ENCODE data around the gene DYNC1LI1. TPM values are rescaled to one million over a fixed set of nuclear protein-coding genes. Genes with fewer than 3 reads are reported as not detected.

Gene DYNC1LI1
- total RNA-seq, 1 experiment from 2014 or later = 29.8 TPM

- Mint-ChIP-seq H3K4me3 (ENCODE audit: low read depth, unreplicated experiment) (no peak overlapping the region), H3K4me1 (ENCODE audit: low read depth, unreplicated experiment) (no peaks in the 10 kb centered on the region), H3K27ac (ENCODE audit: unreplicated experiment) (no peak overlapping the region), H3K9me3 (ENCODE audit: low read depth, unreplicated experiment) (no peaks in the 10 kb centered on the region), H3K36me3 (ENCODE audit: insufficient read depth, unreplicated experiment) (no peaks in the 10 kb centered on the region), H3K27me3 (ENCODE audit: unreplicated experiment) (peaks cover 57% of the 10 kb centered on the region)
- intact Hi-C loops (cut with micrococcal nuclease; ENCODE audit: unreplicated experiment) = no loop called here
- TF ChIP-seq, protein P1, sequence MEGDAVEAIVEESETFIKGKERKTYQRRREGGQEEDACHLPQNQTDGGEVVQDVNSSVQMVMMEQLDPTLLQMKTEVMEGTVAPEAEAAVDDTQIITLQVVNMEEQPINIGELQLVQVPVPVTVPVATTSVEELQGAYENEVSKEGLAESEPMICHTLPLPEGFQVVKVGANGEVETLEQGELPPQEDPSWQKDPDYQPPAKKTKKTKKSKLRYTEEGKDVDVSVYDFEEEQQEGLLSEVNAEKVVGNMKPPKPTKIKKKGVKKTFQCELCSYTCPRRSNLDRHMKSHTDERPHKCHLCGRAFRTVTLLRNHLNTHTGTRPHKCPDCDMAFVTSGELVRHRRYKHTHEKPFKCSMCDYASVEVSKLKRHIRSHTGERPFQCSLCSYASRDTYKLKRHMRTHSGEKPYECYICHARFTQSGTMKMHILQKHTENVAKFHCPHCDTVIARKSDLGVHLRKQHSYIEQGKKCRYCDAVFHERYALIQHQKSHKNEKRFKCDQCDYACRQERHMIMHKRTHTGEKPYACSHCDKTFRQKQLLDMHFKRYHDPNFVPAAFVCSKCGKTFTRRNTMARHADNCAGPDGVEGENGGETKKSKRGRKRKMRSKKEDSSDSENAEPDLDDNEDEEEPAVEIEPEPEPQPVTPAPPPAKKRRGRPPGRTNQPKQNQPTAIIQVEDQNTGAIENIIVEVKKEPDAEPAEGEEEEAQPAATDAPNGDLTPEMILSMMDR (IDR thresholded peaks at IDR 0.05; ENCODE audit: unreplicated experiment) = no peak
- CTCF ChIA-PET = no interaction called here
- no TSS peak for BruUV-seq (replicated peaks)
- DNase-seq = no peak
Measured at GRCh38 chr3:32592696-32593353, 22.2 kb upstream of the DYNC1LI1 start.

GRCh38 chr3:32592011-32592410 is 21.4 kb upstream of the DYNC1LI1 start:
- no TSS peak for BruUV-seq (replicated peaks)
- Mint-ChIP-seq H3K36me3 (ENCODE audit: insufficient read depth, unreplicated experiment) (no peaks in the 10 kb centered on the region), H3K27me3 (ENCODE audit: unreplicated experiment) (peaks cover 57% of the 10 kb centered on the region), H3K4me3 (ENCODE audit: low read depth, unreplicated experiment) (no peak overlapping the region), H3K4me1 (ENCODE audit: low read depth, unreplicated experiment) (no peaks in the 10 kb centered on the region), H3K9me3 (ENCODE audit: low read depth, unreplicated experiment) (no peaks in the 10 kb centered on the region), H3K27ac (ENCODE audit: unreplicated experiment) (no peak overlapping the region)
- DNase-seq = no peak
- intact Hi-C loops (cut with micrococcal nuclease; ENCODE audit: unreplicated experiment) = no loop called here
- CTCF ChIA-PET = no interaction called here
- TF ChIP-seq, protein P1 (IDR thresholded peaks at IDR 0.05; ENCODE audit: unreplicated experiment) = no peak

- Mint-ChIP-seq H3K36me3 (ENCODE audit: insufficient read depth, unreplicated experiment) (no peaks in the 10 kb centered on the region), H3K4me1 (ENCODE audit: low read depth, unreplicated experiment) (no peaks in the 10 kb centered on the region), H3K27ac (ENCODE audit: unreplicated experiment) (no peak overlapping the region), H3K4me3 (ENCODE audit: low read depth, unreplicated experiment) (no peak overlapping the region), H3K27me3 (ENCODE audit: unreplicated experiment) (peaks cover 57% of the 10 kb centered on the region), H3K9me3 (ENCODE audit: low read depth, unreplicated experiment) (no peaks in the 10 kb centered on the region)
- intact Hi-C loops (cut with micrococcal nuclease; ENCODE audit: unreplicated experiment) = no loop called here
- TF ChIP-seq, protein P1 (IDR thresholded peaks at IDR 0.05; ENCODE audit: unreplicated experiment) = no peak
- DNase-seq = no peak
- CTCF ChIA-PET = no interaction called here
- BruUV-seq (replicated peaks) = no TSS peak
Measured at GRCh38 chr3:32591186-32591585, 20.5 kb upstream of the DYNC1LI1 start.

- Mint-ChIP-seq H3K4me3 (ENCODE audit: low read depth, unreplicated experiment) (no peak overlapping the region), H3K4me1 (ENCODE audit: low read depth, unreplicated experiment) (no peaks in the 10 kb centered on the region), H3K9me3 (ENCODE audit: low read depth, unreplicated experiment) (no peaks in the 10 kb centered on the region), H3K36me3 (ENCODE audit: insufficient read depth, unreplicated experiment) (no peaks in the 10 kb centered on the region), H3K27ac (ENCODE audit: unreplicated experiment) (no peak overlapping the region), H3K27me3 (ENCODE audit: unreplicated experiment) (peaks cover 20% of the 10 kb centered on the region)
- BruUV-seq (replicated peaks) = no TSS peak
- TF ChIP-seq, protein P1 (IDR thresholded peaks at IDR 0.05; ENCODE audit: unreplicated experiment) = no peak
- CTCF ChIA-PET = no interaction called here
- intact Hi-C loops (cut with micrococcal nuclease; ENCODE audit: unreplicated experiment) = no loop called here
- no peak for DNase-seq
Measured at GRCh38 chr3:32586356-32586755, 15.7 kb upstream of the DYNC1LI1 start.
